Brain microvascular endothelial cell (primary cell): Measurements from ENCODE around the gene NUMB.

Experiments used
- DNase-seq: peaks from one replicate; pipeline ENCODE4 v3.0.0-alpha.2; 2020
- H3K27ac ChIP-seq: fragments of 250-450 bp; sonication (Bioruptor Pico); 2 replicates; pipeline ENCODE4 v1.5.1; 2020; ENCODE audit warnings: mild to moderate bottlenecking, moderate library complexity
- H3K27me3 ChIP-seq: fragments of 250-450 bp; sonication (Bioruptor Pico); replicated peaks from 2 replicates; pipeline ENCODE4 v1.5.1; 2020; ENCODE audit warnings: mild to moderate bottlenecking
- H3K36me3 ChIP-seq: fragments of 250-450 bp; sonication (Bioruptor Pico); replicated peaks from 2 replicates; pipeline ENCODE4 v1.5.1; 2020; ENCODE audit warnings: mild to moderate bottlenecking
- H3K4me3 ChIP-seq: 2 replicates; pipeline ENCODE4 v1.5.1; 2011; ENCODE audit warnings: low read depth, mild to moderate bottlenecking, control low read depth, low read length, moderate library complexity
- CTCF ChIP-seq: IDR thresholded peaks from 2 replicates; pipeline ENCODE4 v1.5.1; 2011; ENCODE audit warnings: low read depth, mild to moderate bottlenecking, moderate library complexity, low read length, control low read depth, inconsistent platforms; ENCODE audit errors: missing control alignments
- in situ Hi-C: cut with HindIII; loops from 2 replicates; pipeline ENCODE4 v1.10.0; 2017; ENCODE audit warnings: low sequenced_read_pairs, low pct_ligation_motif_present

Gene NUMB

GRCh38 chr14:73458183-73458976 lies at the start of gene NUMB:
TSS of gene NUMB (minus strand) at chr14:73458546. CDS start at chr14:73355751, 102,795 bp downstream.
- in situ Hi-C loops = loop anchor here (25.0 kb wide), 2 partner anchors 171 to 271 kb away; no protein-coding TSS in a partner anchor
- no peak for TF ChIP-seq CTCF
- H3K27me3 ChIP-seq = no peaks in the 10 kb centered on the region
- peak within 1 kb of the TSS; percentile 74 for H3K27ac ChIP-seq
- peak; percentile 100 for DNase-seq
- peak within 1 kb of the TSS; percentile 94 for H3K4me3 ChIP-seq
- H3K36me3 ChIP-seq = no peaks in the 10 kb centered on the region

- Histone ChIP-seq H3K36me3 (no peaks in the 10 kb centered on the region), H3K4me3 (no peak overlapping the region), H3K27me3 (no peaks in the 10 kb centered on the region), H3K27ac (no peak overlapping the region)
- peak; percentile 52 for DNase-seq
- in situ Hi-C loops = no loop called here
- no peak for TF ChIP-seq CTCF
Observed at GRCh38 chr14:73503648-73504047, 45.3 kb upstream of the NUMB start.

- H3K27me3 ChIP-seq = no peaks in the 10 kb centered on the region
- no peak for DNase-seq
- no peak overlapping the region for H3K27ac ChIP-seq
- no peaks in the 10 kb centered on the region for H3K36me3 ChIP-seq
- no peak overlapping the region for H3K4me3 ChIP-seq
- no peak for TF ChIP-seq CTCF
- in situ Hi-C loops = no loop called here
Observed at GRCh38 chr14:73502017-73502619, 43.8 kb upstream of the NUMB start.

GRCh38 chr14:73500360-73500759 lies 42.0 kb upstream of the NUMB start:
- Histone ChIP-seq H3K27ac (no peak overlapping the region), H3K27me3 (no peaks in the 10 kb centered on the region), H3K4me3 (no peak overlapping the region), H3K36me3 (no peaks in the 10 kb centered on the region)
- in situ Hi-C loops = no loop called here
- no peak for TF ChIP-seq CTCF
- DNase-seq = no peak

- Histone ChIP-seq H3K27ac (no peak overlapping the region), H3K4me3 (no peak overlapping the region), H3K27me3 (no peaks in the 10 kb centered on the region), H3K36me3 (no peaks in the 10 kb centered on the region)
- no peak for TF ChIP-seq CTCF
- in situ Hi-C loops = no loop called here
- no peak for DNase-seq
Observed at GRCh38 chr14:73494593-73494992, 36.2 kb upstream of the NUMB start.
